ENCODE data around the gene PCSK5. TPM values are rescaled to one million over a fixed set of nuclear protein-coding genes. Genes with fewer than 3 reads are reported as not detected.

Gene PCSK5
- total RNA-seq, 1 experiment from 2014 or later = 7.5 TPM

DNA sequence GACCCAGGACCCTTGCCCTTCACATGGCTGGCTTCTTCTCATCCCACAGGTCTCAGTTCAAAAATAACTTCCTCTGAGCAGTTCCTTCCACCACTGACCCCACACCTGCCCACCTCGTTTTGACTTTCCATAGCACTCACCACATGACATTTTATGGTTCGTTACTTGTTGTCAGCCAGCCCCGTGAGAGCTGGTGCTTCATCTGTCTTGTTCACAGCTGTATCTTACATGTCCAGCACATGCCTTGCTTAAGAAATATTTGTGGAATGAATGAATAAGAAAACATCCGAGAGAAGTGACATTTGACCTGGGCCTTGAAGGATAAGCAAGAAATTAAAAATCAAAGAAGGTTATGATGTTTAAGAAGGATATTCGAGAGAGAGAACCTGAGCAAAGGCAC lies 309.8 kb downstream of the PCSK5 start:
- Histone ChIP-seq H3K27me3 (ENCODE audit: insufficient read depth, low read length) (no peaks in the 10 kb centered on the region), H3K4ac (ENCODE audit: low read depth, low read length) (no peak overlapping the region), H2BK5ac (ENCODE audit: insufficient read length, low read length) (no peak overlapping the region), H2BK120ac (ENCODE audit: low read depth, low read length, poor library complexity, severe bottlenecking) (no peak overlapping the region), H2AK5ac (ENCODE audit: insufficient read length, low read length) (no peak overlapping the region), H3K23ac (ENCODE audit: insufficient read length, low read depth, low read length) (no peak overlapping the region), H3K4me1 (ENCODE audit: insufficient read depth, low read length) (no peaks in the 10 kb centered on the region), H3K18ac (ENCODE audit: insufficient read length, low read depth, low read length) (no peak overlapping the region), H4K5ac (ENCODE audit: insufficient read length, low read depth, low read length) (no peak overlapping the region), H3K9me3 (ENCODE audit: control insufficient read depth, low read depth, low read length) (no peaks in the 10 kb centered on the region), H3K79me1 (ENCODE audit: insufficient read depth, low read depth, low read length, poor library complexity, severe bottlenecking) (no peaks in the 10 kb centered on the region), H3T11ph (ENCODE audit: low read length) (no peak overlapping the region), H3K79me2 (ENCODE audit: insufficient read depth, low read length) (no peaks in the 10 kb centered on the region), H2BK20ac (ENCODE audit: low read depth, low read length, poor library complexity, severe bottlenecking) (no peak overlapping the region), H4K91ac (ENCODE audit: insufficient read length, low read depth, low read length) (no peak overlapping the region), H3K14ac (ENCODE audit: insufficient read depth, low read length) (no peak overlapping the region), H3K9ac (ENCODE audit: extremely low read depth, insufficient read length, low read length) (no peak overlapping the region), H3K56ac (ENCODE audit: insufficient read length, low read depth, low read length) (no peak overlapping the region), H4K20me1 (ENCODE audit: control insufficient read depth, insufficient read depth, insufficient read length) (no peaks in the 10 kb centered on the region), H3K23me2 (ENCODE audit: insufficient read length, low read depth, low read length, poor library complexity, severe bottlenecking) (no peaks in the 10 kb centered on the region), H4K8ac (replicated peaks; ENCODE audit: insufficient read length, low read depth, low read length) (no peak overlapping the region), H2BK12ac (ENCODE audit: insufficient read length, low read depth, low read length) (no peak overlapping the region), H3K27ac (ENCODE audit: insufficient read length, low read depth, low read length) (no peak overlapping the region), H2BK15ac (ENCODE audit: low read depth, low read length) (no peak overlapping the region), H2AFZ (ENCODE audit: low read length) (no peak overlapping the region), H3K4me2 (ENCODE audit: insufficient read depth, insufficient read length, low read length) (no peak overlapping the region)
- DNase-seq = no peak
- no peaks in the 10 kb centered on the region; a peak in 1 of 7 replicates for H3K36me3 Mint-ChIP-seq (ENCODE audit: insufficient read depth in 1 of 3, low read depth in 3 of 3)
- no peak for TF ChIP-seq CTCF (conservative IDR thresholded peaks at IDR 0.05)
- H3K4me3 Mint-ChIP-seq = no peak overlapping the region
- no CpG with 5 or more reads among the region's 5 CpGs for WGBS (ENCODE audit: extremely low coverage, insufficient read length, low lambda C conversion rate)
- no peaks in the 10 kb centered on the region for H3K27me3 Mint-ChIP-seq (ENCODE audit: low read depth)
- no peak overlapping the region for H3K27ac Mint-ChIP-seq
- no peaks in the 10 kb centered on the region for H3K9me3 Mint-ChIP-seq
- no peaks in the 10 kb centered on the region for H3K4me1 Mint-ChIP-seq

Data from H9 (cell line).